Suprapubic skin (tissue), 4 donors: Measurements from ENCODE around the gene RAB5B. TPM values are rescaled to one million over a fixed set of nuclear protein-coding genes. Genes with fewer than 3 reads are reported as not detected.
A peak's percentile ranks its signal among the peaks of the same experiment; 100 is the strongest.

ENCODE experiments used
- DNase-seq, 2 donors: peaks; one replicate each; pipeline ENCODE4 v3.0.0-alpha.2; 2019; ENCODE audit warnings: low spot score in 2 of 2
- H3K27ac ChIP-seq: fragments of 200-600 bp; sonication (generic); one replicate; pipeline ENCODE4 v1.5.1; 2019
- H3K27me3 ChIP-seq: fragments of 200-600 bp; sonication (generic); one replicate; pipeline ENCODE4 v1.5.1; 2019
- H3K36me3 ChIP-seq: fragments of 200-600 bp; sonication (generic); one replicate; pipeline ENCODE4 v1.5.1; 2019
- H3K4me1 ChIP-seq: fragments of 200-600 bp; sonication (generic); one replicate; pipeline ENCODE4 v1.5.1; 2019
- H3K4me3 ChIP-seq: fragments of 200-600 bp; sonication (generic); one replicate; pipeline ENCODE4 v1.5.1; 2019; ENCODE audit warnings: mild to moderate bottlenecking
- H3K9me3 ChIP-seq: fragments of 200-600 bp; sonication (generic); one replicate; pipeline ENCODE4 v1.5.1; 2019
- CTCF ChIP-seq, 2 donors: fragments of 200-600 bp in 1 of 2; fragments of 450-650 bp in 1 of 2; sonication (generic) in 1 of 2; IDR thresholded peaks; one replicate each; pipeline ENCODE4 v1.5.1; 2016 to 2019; ENCODE audit warnings: antibody characterized with exemption in 2 of 2, mild to moderate bottlenecking in 1 of 2, moderate library complexity in 1 of 2
- EP300 ChIP-seq: sonication (generic); formaldehyde crosslinking; IDR thresholded peaks from one replicate; pipeline ENCODE4 v1.6.1; 2017; ENCODE audit warnings: antibody characterized with exemption
- POLR2A ChIP-seq, 2 donors: fragments of 450-650 bp; IDR thresholded peaks; one replicate each; pipeline ENCODE4 v1.6.1; 2017; ENCODE audit warnings: antibody characterized with exemption in 2 of 2, mild to moderate bottlenecking in 2 of 2, moderate library complexity in 2 of 2
- POLR2AphosphoS5 ChIP-seq, 3 donors: sonication (generic); formaldehyde crosslinking; IDR thresholded peaks; one replicate each; pipeline ENCODE4 v1.6.1; 2017; ENCODE audit warnings: antibody characterized with exemption in 3 of 3
- whole genome bisulfite sequencing: methylation state at CpG from one replicate; pipeline ENCODE4 v1.1.5; 2018; 5-methylcytosine and 5-hydroxymethylcytosine counted together
- total RNA-seq, 4 donors: library from RNA; depleted of rRNA; stranded (reverse); fragments of >200 nt; gene quantifications; one replicate each; pipeline ENCODE4 v1.1.0, GENCODE V29; 2016

The RAB5B gene
- total RNA-seq, 4 donors from 2014 or later: 97.1 to 143 (median 114) TPM

- Histone ChIP-seq H3K27me3 (no peaks in the 10 kb centered on the region), H3K36me3 (no peaks in the 10 kb centered on the region), H3K4me1 (peaks cover 36% of the 10 kb centered on the region), H3K9me3 (no peaks in the 10 kb centered on the region), H3K27ac (no peak overlapping the region), H3K4me3 (no peak overlapping the region)
- DNase-seq: no peak
- 81% methylated on average over 4 of the region's 4 CpGs for WGBS
- TF ChIP-seq CTCF (IDR thresholded peaks at IDR 0.05): no peak
- no peak for TF ChIP-seq POLR2AphosphoS5 (IDR thresholded peaks at IDR 0.05)
- TF ChIP-seq POLR2A (IDR thresholded peaks at IDR 0.05): no peak
- TF ChIP-seq EP300: no peak
Observed at GRCh38 chr12:55969356-55969755, 4.5 kb upstream of the RAB5B start.

GRCh38 chr12:55970775-55971174, 3.1 kb upstream of the RAB5B start:
- no peaks in the 10 kb centered on the region for H3K27me3 ChIP-seq
- H3K27ac ChIP-seq: no peak overlapping the region
- WGBS: 86% methylated on average over 7 of the region's 7 CpGs

GRCh38 chr12:55972042-55972441, 1.8 kb upstream of the RAB5B start:
- Histone ChIP-seq H3K36me3 (no peaks in the 10 kb centered on the region), H3K9me3 (no peaks in the 10 kb centered on the region), H3K4me3 (no peak overlapping the region), H3K27ac (no peak overlapping the region), H3K4me1 (peaks cover 41% of the 10 kb centered on the region), H3K27me3 (no peaks in the 10 kb centered on the region)
- WGBS: 43% methylated on average over 3 of the region's 3 CpGs
- TF ChIP-seq POLR2AphosphoS5 (IDR thresholded peaks at IDR 0.05) (no peak), EP300 (no peak), CTCF (IDR thresholded peaks at IDR 0.05) (no peak), POLR2A (IDR thresholded peaks at IDR 0.05) (no peak)
- DNase-seq: no peak

More at GRCh38 chr12:55970775-55971174, 3.1 kb upstream of the RAB5B start:
- H3K4me3 ChIP-seq: no peak overlapping the region
- no peak for TF ChIP-seq POLR2AphosphoS5 (IDR thresholded peaks at IDR 0.05)
- DNase-seq: no peak
- no peaks in the 10 kb centered on the region for H3K36me3 ChIP-seq
- no peaks in the 10 kb centered on the region for H3K9me3 ChIP-seq
- H3K4me1 ChIP-seq: peaks cover 42% of the 10 kb centered on the region

- 29% methylated on average over 1 of the region's 1 CpG for WGBS
- H3K27ac ChIP-seq: peak overlapping the region; percentile 92
- no peaks in the 10 kb centered on the region for H3K36me3 ChIP-seq
- H3K9me3 ChIP-seq: no peaks in the 10 kb centered on the region
- TF ChIP-seq CTCF (IDR thresholded peaks at IDR 0.05) (no peak), POLR2A (IDR thresholded peaks at IDR 0.05) (no peak), EP300 (no peak), POLR2AphosphoS5 (IDR thresholded peaks at IDR 0.05) (no peak)
- no peaks in the 10 kb centered on the region for H3K27me3 ChIP-seq
- DNase-seq: no peak
- peaks cover 40% of the 10 kb centered on the region for H3K4me1 ChIP-seq
- peak overlapping the region; percentile 84 for H3K4me3 ChIP-seq
Observed at GRCh38 chr12:55972456-55972855, 1.4 kb upstream of the RAB5B start.

- no peak for DNase-seq
- H3K4me3 ChIP-seq: peak overlapping the region; percentile 84
- WGBS: under 1% methylated on average over 18 of the region's 18 CpGs
Observed at GRCh38 chr12:55972911-55973598, 823 bp upstream of the RAB5B start.

GRCh38 chr12:55974308-55974730, 441 bp downstream of the RAB5B start:
- TF ChIP-seq POLR2AphosphoS5 (IDR thresholded peaks at IDR 0.05): no peak
- H3K4me3 ChIP-seq: peak overlapping the region; percentile 84
- H3K27ac ChIP-seq: peak overlapping the region; percentile 92
- H3K36me3 ChIP-seq: no peaks in the 10 kb centered on the region
- no peak for DNase-seq
- no peaks in the 10 kb centered on the region for H3K27me3 ChIP-seq
- no peaks in the 10 kb centered on the region for H3K9me3 ChIP-seq
- H3K4me1 ChIP-seq: peaks cover 36% of the 10 kb centered on the region
- under 1% methylated on average over 11 of the region's 15 CpGs for WGBS

More at GRCh38 chr12:55972911-55973598, 823 bp upstream of the RAB5B start:
- H3K9me3 ChIP-seq: no peaks in the 10 kb centered on the region
- peaks cover 40% of the 10 kb centered on the region for H3K4me1 ChIP-seq
- no peaks in the 10 kb centered on the region for H3K27me3 ChIP-seq
- no peaks in the 10 kb centered on the region for H3K36me3 ChIP-seq
- H3K27ac ChIP-seq: peak overlapping the region; percentile 92
- TF ChIP-seq POLR2A (IDR thresholded peaks at IDR 0.05) (peak in 1 of 2 donors; percentile 75), EP300 (no peak), POLR2AphosphoS5 (IDR thresholded peaks at IDR 0.05) (peak in 1 of 3 donors; percentile 73)
